Stimulated activated CD4-positive, alpha-beta T cell treated with anti-CD3 and anti-CD28 coated beads, TNF-alpha, amount 100 ng/mL, for 4 hours (primary cell): ENCODE results near the gene NAALAD2.
"Not testable (repeated sequence)": the region's sequence is repeated elsewhere in the genome, so short reads cannot be mapped to it uniquely, and the experiment has no call there.

Experiments used
- DNase-seq, 3 experiments: peaks; one replicate each; pipeline ENCODE4 v3.0.0-alpha.2; 2020; ENCODE audit warnings: low read depth in 3 of 3

NAALAD2 gene

DNA sequence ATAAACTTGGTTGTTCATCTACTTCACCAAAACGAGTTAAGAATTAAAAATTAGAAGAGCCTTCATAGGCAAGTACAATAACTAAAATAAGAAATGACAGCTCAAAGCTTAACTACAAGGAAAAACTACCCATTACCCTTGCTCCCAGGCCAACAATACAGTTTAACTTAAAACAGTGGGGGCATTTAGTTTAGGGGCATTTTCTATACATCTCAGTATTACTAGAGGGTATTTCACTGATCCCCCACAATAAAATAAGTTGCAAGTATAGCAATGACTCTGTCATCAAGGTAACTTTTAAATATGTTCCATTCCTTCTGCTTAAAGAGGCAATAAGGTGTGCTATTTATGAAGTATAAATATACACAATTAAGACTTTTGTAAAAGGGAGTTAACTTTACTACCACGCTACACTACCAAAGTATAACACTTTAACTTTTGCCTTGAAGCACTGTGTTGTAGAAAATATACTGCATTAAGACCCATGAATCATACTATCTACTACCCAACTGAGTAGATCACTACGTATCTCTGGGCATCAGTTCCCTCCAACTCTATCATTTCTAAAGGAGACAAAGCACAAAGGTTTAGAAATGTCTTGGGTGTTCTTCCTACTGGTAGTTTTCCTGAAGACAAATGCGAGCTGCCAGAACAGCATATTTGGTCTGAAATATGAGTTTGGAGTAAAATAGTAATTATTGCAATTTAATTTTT, 58.6 kb downstream of the NAALAD2 start:
- DNase-seq, result no peak

- no peak for DNase-seq
These were observed 62.9 kb downstream of the NAALAD2 start for GRCh38 chr11:90197377-90197776.

- DNase-seq, result no peak
These were observed 67.9 kb downstream of the NAALAD2 start for GRCh38 chr11:90202342-90202741.

DNA sequence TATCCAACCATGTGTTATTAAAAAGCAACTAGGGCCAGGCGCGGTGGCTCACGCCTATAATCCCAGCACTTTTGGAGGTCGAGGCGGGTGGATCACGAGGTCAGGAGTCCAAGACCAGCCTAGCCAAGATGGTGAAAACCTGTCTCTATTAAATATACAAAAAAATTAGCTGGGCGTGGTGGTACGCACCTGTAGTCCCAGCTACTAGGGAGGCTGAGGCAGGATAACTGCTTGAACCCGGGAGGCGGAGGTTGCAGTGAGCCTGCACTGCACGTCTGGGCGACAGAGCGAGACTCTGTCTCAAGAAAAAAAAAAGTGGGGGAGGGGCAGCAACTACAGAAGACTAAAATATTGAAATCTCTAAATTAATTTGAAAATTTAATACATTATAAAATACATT, 69.9 kb downstream of the NAALAD2 start:
- no peak for DNase-seq

DNA sequence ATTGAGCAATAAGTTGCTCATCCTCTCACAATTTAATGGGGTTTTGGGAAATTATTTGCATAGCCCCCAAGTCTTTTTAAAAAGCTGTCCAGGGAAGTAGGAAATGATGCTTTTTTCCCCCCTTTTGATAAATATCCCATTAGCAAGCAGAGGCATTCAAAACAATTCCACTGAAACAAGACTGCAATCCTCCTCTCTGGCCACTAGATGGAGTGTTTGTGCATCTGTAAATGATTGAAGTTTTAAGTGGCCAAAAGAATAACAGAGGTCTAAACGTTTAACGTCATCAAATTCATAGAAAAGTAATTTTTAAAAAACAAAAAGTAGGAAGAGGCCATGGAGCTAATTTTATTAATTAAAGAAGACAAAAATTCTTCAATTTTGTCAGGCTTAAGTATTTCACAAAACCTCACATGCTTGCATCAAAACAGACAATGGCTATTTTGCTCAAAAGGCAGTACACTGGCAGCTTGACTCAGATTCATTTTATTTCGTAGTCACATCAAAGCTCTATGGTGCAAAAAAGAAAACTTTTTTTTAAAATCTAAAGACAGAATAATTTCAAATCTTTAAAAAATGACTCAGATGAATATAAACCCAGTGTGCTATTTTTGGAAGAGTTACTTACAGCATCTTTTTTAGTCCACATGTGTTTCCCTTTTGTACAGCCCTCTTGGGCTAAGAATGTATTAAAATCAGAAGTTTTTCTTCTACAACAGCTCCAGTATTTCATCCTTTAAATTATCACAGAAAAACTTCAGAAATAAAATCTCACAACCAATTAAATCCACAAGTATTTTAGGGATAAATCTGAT, 70.6 kb downstream of the NAALAD2 start:
- DNase-seq, result no peak

DNA sequence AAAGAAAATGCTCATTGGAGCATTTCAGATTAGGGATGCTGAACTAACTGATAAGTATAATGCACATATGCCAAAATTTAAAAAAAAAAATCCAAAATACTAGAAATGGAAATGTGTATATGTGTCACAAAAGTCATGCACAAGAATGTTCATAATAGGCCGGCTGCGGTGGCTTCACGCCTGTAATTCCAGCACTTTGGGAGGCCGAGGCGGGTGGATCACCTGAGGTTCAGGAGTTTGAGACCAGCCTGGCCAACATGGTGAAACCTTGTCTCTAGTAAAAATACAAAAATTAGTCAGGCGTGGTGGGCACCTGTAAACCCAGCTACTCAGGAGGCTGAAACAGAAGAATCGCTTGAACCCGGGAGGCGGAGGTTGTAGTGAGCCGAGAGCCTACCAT, 73.5 kb downstream of the NAALAD2 start:
- not testable (repeated sequence) for DNase-seq

- DNase-seq, result no peak
These were observed 74.4 kb downstream of the NAALAD2 start for GRCh38 chr11:90208857-90209256.

- no peak for DNase-seq
These were observed 78.9 kb downstream of the NAALAD2 start for GRCh38 chr11:90213322-90213721.

DNA sequence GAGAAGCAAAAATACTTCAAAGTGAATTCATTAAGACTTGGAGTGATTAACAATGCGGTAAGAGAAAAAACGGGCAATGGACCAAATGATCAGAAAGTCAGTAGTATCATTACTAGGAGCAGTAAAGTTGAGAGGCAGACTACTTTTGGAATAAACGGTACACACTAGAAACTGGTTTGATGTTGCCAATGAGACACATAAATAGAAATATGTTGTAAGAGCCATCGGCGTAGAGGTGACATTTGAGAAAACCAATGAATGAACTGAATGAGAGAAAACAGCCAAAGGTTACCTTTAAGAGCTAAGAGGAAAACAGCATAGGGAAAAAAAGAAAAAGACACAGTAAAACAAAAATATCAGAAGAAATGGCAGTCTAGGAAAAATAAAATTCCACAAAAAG, 82.1 kb downstream of the NAALAD2 start:
- no peak for DNase-seq

- no peak for DNase-seq
These were observed 84.1 kb downstream of the NAALAD2 start for GRCh38 chr11:90218606-90219005.

GRCh38 chr11:90219438-90219837, 85.0 kb downstream of the NAALAD2 start:
- no peak for DNase-seq

- DNase-seq, result no peak
These were observed 85.9 kb downstream of the NAALAD2 start for GRCh38 chr11:90220391-90220790.

- no peak for DNase-seq
These were observed 87.5 kb downstream of the NAALAD2 start for GRCh38 chr11:90221803-90222458.

DNA sequence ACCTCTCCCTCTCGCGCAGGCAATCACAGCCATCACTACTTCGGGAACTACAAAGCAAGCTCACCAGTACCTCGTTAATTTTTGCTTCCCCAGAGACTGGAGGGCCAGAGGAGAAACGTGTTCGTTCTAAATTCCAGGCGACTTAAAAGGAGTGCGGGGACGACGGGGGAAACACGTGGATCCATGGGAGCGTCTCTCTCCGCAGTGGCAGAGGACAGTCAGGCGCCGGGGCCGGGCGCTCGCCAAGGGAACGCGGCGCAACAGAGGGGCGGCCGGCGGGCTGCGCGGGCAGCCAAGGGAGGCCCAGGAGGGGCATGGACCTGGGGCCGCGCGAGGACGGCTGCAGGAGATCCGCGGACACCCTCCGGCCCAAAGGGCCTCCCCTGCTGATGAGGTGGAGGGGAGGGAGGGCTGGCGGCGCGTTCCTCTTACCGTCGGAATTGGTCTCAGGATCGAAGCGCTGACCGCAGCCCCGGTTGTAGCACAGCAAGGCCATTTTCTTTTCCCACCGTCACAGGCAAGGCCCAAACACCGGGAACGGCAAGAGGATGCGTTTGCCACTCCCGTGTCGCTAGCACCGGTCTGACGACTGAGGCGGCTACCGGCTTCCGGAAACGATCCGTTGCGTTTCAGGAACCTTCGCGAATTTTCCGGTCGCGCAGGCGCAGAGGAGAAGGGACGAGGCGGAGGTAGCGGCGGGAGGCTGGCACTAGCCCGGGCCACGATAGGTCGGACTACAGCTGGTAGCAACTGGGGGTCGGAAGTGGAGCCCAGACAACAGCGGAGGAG, 88.2 kb downstream of the NAALAD2 start, which contains the start of gene CHORDC1:
CHORDC1 (minus strand) TSS at position 591 of the 789 bp plus-strand sequence; CDS start at position 496, 95 bp downstream.
- peak; percentile 89 to 92 (median 90) for DNase-seq

GRCh38 chr11:90223248-90223585, 88.8 kb downstream of the NAALAD2 start:
- DNase-seq, result no peak

GRCh38 chr11:90228056-90228455, 93.6 kb downstream of the NAALAD2 start:
- DNase-seq, result no peak

GRCh38 chr11:90229791-90230190, 95.3 kb downstream of the NAALAD2 start:
- no peak for DNase-seq

DNA sequence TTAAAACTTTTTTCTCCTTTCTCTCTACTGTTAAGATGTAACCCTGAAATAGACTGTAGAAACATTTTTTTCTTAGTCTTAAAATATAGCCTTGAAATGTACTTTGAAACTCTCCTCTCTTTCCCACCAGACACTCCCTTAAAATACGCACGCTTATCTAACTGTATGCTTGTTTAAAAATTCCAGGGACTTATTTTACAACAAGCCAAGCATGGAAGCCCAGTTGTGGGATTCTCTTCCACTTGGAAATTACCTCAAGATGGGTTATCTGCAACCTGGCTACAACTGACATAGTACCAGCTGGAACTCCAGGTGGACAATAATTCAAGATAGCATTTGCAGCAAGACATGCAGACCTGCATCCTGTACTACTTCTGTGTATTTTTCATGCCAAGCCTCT, 100.5 kb downstream of the NAALAD2 start:
- DNase-seq, result no peak

DNA sequence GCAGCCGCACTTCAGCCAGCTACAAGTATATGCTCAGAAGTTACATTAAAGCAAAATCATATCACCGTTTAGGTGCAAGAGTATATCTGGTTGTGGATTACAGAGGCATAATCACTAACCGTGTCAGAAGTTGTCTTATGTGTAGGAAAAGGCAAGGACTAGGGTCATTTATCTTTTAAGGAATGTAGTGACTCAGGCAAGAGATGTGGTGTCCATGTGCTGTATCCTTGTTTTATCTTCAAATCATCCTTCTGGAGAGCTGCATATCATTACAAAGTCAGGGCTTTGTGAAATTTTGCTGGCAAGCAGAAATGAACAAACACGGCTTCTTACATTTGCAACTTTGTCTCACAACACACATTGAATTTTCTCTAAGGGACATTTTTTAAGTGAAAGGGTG, 101.1 kb downstream of the NAALAD2 start:
- no peak for DNase-seq

DNA sequence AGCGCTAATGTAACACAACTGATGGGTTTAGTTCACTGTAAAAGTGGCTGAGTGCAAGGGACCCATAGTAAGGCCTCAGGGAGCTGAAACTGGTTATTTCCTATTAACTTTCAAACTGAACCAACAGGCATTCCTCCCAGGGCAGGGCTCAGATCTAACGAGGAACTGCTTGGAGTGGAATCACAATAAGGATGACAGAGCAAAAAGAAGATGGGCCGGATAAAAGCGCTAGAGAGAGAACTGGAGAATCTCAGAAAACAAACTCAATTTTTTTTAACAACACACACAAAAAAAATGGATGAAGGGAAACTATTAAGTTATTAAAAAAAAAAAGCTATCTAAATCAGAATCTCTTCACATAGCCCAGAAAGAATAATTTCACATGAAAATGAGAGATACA, 102.5 kb downstream of the NAALAD2 start:
- DNase-seq, result no peak

- DNase-seq, result peak in 2 of 3 experiments; percentile 30 to 43
These were observed 105.6 kb downstream of the NAALAD2 start for GRCh38 chr11:90239967-90240636.
